Brain microvascular endothelial cell (primary cell): ENCODE measurements around the gene SCLY.

Experiments
- DNase-seq: peaks from one replicate; pipeline ENCODE4 v3.0.0-alpha.2; 2020
- H3K27ac ChIP-seq: fragments of 250-450 bp; sonication (Bioruptor Pico); 2 replicates; pipeline ENCODE4 v1.5.1; 2020; ENCODE audit warnings: mild to moderate bottlenecking, moderate library complexity
- H3K27me3 ChIP-seq: fragments of 250-450 bp; sonication (Bioruptor Pico); replicated peaks from 2 replicates; pipeline ENCODE4 v1.5.1; 2020; ENCODE audit warnings: mild to moderate bottlenecking
- H3K36me3 ChIP-seq: fragments of 250-450 bp; sonication (Bioruptor Pico); replicated peaks from 2 replicates; pipeline ENCODE4 v1.5.1; 2020; ENCODE audit warnings: mild to moderate bottlenecking
- H3K4me3 ChIP-seq: 2 replicates; pipeline ENCODE4 v1.5.1; 2011; ENCODE audit warnings: low read depth, mild to moderate bottlenecking, control low read depth, low read length, moderate library complexity
- CTCF ChIP-seq: IDR thresholded peaks from 2 replicates; pipeline ENCODE4 v1.5.1; 2011; ENCODE audit warnings: low read depth, mild to moderate bottlenecking, moderate library complexity, low read length, control low read depth, inconsistent platforms; ENCODE audit errors: missing control alignments
- in situ Hi-C: cut with HindIII; loops from 2 replicates; pipeline ENCODE4 v1.10.0; 2017; ENCODE audit warnings: low sequenced_read_pairs, low pct_ligation_motif_present

Gene SCLY

DNA sequence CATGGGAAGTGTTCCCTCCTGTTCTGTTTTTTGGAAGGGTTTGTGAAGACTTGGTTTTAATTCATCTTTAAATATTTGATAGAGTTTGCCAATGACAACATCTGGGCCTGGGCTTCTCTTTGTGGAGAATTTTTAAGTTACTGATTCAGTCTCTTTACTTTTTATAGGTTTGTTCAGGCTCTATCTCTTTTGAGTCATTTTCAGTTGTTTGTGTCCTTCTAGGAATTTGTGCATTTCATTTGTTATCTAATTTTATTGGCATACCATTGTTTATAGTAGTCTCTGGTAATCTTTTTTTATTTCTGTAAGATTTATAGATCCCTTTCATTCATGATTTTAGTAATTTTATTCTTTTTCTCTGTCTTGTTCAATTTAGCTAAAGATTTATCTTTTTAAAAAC is 14.6 kb downstream of the SCLY start:
- Histone ChIP-seq H3K36me3 (no peaks in the 10 kb centered on the region), H3K27me3 (no peaks in the 10 kb centered on the region), H3K27ac (no peak overlapping the region), H3K4me3 (no peak overlapping the region)
- DNase-seq, result no peak
- in situ Hi-C loops, result no loop called here
- TF ChIP-seq CTCF, result no peak

DNA sequence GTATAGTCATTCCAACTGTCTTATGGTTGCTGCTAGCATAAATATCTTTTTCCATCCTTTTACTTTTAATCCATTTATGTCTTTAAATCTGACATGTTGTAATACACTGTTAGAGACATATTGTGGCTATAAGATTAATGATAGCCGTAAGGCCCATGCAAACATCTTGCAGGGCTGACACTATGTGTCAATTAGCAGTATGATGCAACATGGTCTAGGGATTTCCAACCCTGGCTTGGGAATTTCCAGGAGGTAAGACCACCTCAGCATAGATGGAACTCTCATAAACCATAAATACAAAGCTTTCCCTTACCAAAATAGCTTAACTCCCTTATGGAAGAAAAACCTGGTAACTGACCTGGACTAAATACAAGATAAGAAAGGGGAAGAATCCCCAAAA is 16.5 kb downstream of the SCLY start:
- in situ Hi-C loops, result no loop called here
- Histone ChIP-seq H3K27ac (no peak overlapping the region), H3K36me3 (no peaks in the 10 kb centered on the region), H3K27me3 (no peaks in the 10 kb centered on the region), H3K4me3 (no peak overlapping the region)
- no peak for TF ChIP-seq CTCF
- DNase-seq, result no peak

DNA sequence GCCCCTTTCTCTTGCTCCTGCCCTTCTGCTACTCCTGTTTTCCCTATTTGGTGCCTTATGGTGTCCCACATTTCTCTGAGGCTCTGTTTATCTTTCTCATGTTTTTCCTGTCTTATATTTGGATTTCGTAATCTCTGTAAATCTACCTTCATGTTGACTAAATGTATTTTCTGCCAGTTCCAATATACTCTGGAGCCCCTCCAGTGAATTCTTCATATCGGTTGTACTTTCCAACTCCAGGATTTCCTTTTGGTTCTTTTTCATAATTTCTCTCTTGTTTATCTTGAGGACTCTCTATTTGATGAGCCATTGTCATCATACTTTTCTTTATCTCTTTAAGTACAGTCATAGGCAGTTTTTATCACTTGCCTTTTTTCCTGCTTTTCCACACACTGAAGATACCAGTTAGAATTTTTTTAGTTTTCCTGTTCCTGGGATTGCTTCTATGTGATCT is 19.1 kb downstream of the SCLY start:
- H3K27ac ChIP-seq, result no peak overlapping the region
- in situ Hi-C loops, result no loop called here
- no peaks in the 10 kb centered on the region for H3K27me3 ChIP-seq
- DNase-seq, result no peak
- H3K4me3 ChIP-seq, result no peak overlapping the region
- TF ChIP-seq CTCF, result no peak
- H3K36me3 ChIP-seq, result peaks cover 2% of the 10 kb centered on the region

- peaks cover 2% of the 10 kb centered on the region for H3K36me3 ChIP-seq
- in situ Hi-C loops, result no loop called here
- TF ChIP-seq CTCF, result no peak
Observed at GRCh38 chr2:238080518-238080917, 19.7 kb downstream of the SCLY start.

DNA sequence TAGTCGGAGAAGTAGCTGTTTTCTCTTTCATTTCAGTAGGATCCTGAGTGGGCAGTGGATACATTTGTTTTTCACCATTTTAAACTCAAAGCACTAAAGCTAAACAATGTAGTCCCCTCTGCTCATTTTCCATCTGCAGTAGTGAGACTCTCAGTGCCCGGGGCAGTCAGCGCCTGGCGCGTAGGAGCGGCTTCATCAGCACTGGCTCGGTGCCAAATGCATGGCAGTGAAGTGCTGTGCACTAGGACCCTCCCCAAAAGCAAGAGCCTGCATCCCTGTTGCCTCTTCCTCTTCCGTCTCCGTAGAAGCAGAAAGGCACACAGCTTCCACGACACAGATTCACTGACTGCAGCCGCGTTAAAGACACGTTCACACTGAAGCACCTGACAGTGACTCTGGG is 20.3 kb downstream of the SCLY start:
- no peak for TF ChIP-seq CTCF
- in situ Hi-C loops, result no loop called here
- DNase-seq, result no peak
- peaks cover 2% of the 10 kb centered on the region for H3K36me3 ChIP-seq
- no peak overlapping the region for H3K27ac ChIP-seq
- no peaks in the 10 kb centered on the region for H3K27me3 ChIP-seq
- H3K4me3 ChIP-seq, result no peak overlapping the region

More at GRCh38 chr2:238080518-238080917, 19.7 kb downstream of the SCLY start:
- Histone ChIP-seq H3K4me3 (no peak overlapping the region), H3K27me3 (no peaks in the 10 kb centered on the region), H3K27ac (no peak overlapping the region)
- no peak for DNase-seq

DNA sequence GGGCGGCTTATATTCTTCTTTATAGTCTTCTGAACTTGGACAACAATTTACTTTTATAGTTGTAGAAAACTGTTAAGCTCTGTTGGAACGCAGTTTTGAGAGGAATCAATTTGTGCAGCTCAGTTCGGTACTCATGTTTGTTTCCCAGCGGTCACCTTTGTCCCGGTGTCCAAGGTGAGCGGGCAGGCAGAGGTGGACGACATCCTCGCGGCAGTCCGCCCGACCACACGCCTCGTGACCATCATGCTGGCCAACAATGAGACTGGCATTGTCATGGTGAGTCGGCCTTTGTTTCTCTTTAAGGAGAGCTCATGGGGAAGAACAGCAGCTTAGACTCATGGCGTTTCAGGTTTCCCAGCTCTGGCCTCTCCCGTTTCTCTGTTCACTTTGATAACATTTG is 20.8 kb downstream of the SCLY start:
- Histone ChIP-seq H3K27me3 (no peaks in the 10 kb centered on the region), H3K36me3 (peaks cover 2% of the 10 kb centered on the region), H3K27ac (no peak overlapping the region), H3K4me3 (no peak overlapping the region)
- TF ChIP-seq CTCF, result no peak
- DNase-seq, result no peak
- in situ Hi-C loops, result no loop called here
